Lower lobe of right lung (tissue), 2 donors: ENCODE measurements around the gene ST7L. TPM values are rescaled to one million over a fixed set of nuclear protein-coding genes. Genes with fewer than 3 reads are reported as not detected.

ENCODE experiments used
- ATAC-seq, 2 donors: fragments of 200-7000 bp; cut with Tn5 transposase; one replicate each; pipeline ENCODE4 v1.9.1; 2020 to 2022; ENCODE audit warnings: mild to moderate bottlenecking in 2 of 2, moderate library complexity in 2 of 2
- DNase-seq: peaks from one replicate; pipeline ENCODE4 v3.0.0-alpha.2; 2020
- H3K27ac ChIP-seq: fragments of 200-600 bp; one replicate; pipeline ENCODE4 v1.8.0; 2022
- H3K27me3 ChIP-seq: fragments of 200-600 bp; one replicate; pipeline ENCODE4 v1.8.0; 2022; ENCODE audit warnings: low read depth
- H3K36me3 ChIP-seq: fragments of 200-600 bp; one replicate; pipeline ENCODE4 v1.8.0; 2022; ENCODE audit warnings: mild to moderate bottlenecking
- H3K4me1 ChIP-seq: fragments of 200-600 bp; one replicate; pipeline ENCODE4 v1.8.0; 2022
- H3K4me3 ChIP-seq: fragments of 200-600 bp; one replicate; pipeline ENCODE4 v1.8.0; 2022; ENCODE audit warnings: mild to moderate bottlenecking
- H3K9me3 ChIP-seq: fragments of 200-600 bp; one replicate; pipeline ENCODE4 v1.8.0; 2022
- intact Hi-C: fragments of 100-400 bp; cut with DNase I; formaldehyde crosslinking; loops from one replicate; pipeline ENCODE4 v1.11.0; 2022
- total RNA-seq: library from RNA; stranded (reverse); fragmentation: NEBNext Ultra II Directional; extraction: Animal tissue kit (Norgen Biotek cat#: 25700); gene quantifications from one replicate; pipeline ENCODE4 v1.2.1, GENCODE V29; 2021
- TF ChIP-seq, protein P1 (sequence below): fragments of 200-600 bp; IDR thresholded peaks from one replicate; pipeline ENCODE4 v1.8.0; 2022; ENCODE audit warnings: antibody characterized with exemption, mild to moderate bottlenecking
- donor health status: DM: no; HTN: yes; CAD: no; lungs with severe emphysema.

Gene ST7L
- total RNA-seq, 1 donor from 2014 or later, result 18.8 TPM

DNA sequence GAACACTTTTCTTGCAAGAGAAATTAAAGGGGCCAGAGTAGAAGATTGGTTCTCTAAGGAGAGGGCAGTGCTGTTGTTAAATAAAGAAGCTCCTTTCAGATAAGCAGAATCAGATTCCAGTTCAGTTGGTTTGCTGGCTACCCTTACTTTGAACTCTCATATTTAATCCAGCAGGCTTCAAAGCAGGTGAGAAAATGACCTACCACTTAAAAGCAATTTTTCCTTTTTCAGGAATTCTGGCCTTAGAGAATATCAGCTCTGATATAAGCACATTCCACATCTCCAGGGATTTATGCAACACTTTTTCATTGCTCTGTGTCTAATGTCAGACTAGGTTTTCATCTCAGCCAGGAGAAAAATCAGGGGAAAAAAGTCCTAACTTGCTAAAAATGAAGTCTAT lies 81.5 kb downstream of the ST7L start:
- Histone ChIP-seq H3K27me3 (no peaks in the 10 kb centered on the region), H3K4me3 (no peak overlapping the region), H3K36me3 (peaks cover 44% of the 10 kb centered on the region), H3K9me3 (no peaks in the 10 kb centered on the region), H3K27ac (no peak overlapping the region), H3K4me1 (no peaks in the 10 kb centered on the region)
- intact Hi-C loops, result no loop called here
- no peak for ATAC-seq
- TF ChIP-seq, protein P1, sequence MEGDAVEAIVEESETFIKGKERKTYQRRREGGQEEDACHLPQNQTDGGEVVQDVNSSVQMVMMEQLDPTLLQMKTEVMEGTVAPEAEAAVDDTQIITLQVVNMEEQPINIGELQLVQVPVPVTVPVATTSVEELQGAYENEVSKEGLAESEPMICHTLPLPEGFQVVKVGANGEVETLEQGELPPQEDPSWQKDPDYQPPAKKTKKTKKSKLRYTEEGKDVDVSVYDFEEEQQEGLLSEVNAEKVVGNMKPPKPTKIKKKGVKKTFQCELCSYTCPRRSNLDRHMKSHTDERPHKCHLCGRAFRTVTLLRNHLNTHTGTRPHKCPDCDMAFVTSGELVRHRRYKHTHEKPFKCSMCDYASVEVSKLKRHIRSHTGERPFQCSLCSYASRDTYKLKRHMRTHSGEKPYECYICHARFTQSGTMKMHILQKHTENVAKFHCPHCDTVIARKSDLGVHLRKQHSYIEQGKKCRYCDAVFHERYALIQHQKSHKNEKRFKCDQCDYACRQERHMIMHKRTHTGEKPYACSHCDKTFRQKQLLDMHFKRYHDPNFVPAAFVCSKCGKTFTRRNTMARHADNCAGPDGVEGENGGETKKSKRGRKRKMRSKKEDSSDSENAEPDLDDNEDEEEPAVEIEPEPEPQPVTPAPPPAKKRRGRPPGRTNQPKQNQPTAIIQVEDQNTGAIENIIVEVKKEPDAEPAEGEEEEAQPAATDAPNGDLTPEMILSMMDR, result no peak
- no peak for DNase-seq

DNA sequence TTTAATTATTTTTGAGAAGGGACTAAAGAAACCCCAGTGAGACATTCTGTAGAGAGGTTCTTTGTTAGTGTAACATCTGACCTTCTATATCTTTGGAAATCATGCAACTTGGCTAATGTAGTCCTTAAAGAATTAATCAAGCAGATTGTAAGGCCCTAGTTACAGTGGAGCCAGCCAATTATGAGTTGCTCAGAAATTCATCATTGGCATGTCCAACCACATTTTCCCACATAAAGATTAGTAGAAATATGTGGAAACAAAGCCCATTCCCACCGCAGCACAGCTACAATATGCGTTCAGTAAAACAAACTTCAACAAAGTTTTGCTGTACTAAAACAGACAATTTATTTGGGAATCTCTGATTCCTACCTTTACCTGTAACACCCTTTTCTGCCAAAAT lies 82.4 kb downstream of the ST7L start:
- no peak overlapping the region for H3K4me3 ChIP-seq
- ATAC-seq (no peak), DNase-seq (no peak)
- H3K4me1 ChIP-seq, result no peaks in the 10 kb centered on the region
- H3K36me3 ChIP-seq, result peaks cover 44% of the 10 kb centered on the region
- TF ChIP-seq, protein P1, result no peak
- H3K27me3 ChIP-seq, result no peaks in the 10 kb centered on the region
- H3K9me3 ChIP-seq, result no peaks in the 10 kb centered on the region
- H3K27ac ChIP-seq, result no peak overlapping the region
- intact Hi-C loops, result no loop called here

DNA sequence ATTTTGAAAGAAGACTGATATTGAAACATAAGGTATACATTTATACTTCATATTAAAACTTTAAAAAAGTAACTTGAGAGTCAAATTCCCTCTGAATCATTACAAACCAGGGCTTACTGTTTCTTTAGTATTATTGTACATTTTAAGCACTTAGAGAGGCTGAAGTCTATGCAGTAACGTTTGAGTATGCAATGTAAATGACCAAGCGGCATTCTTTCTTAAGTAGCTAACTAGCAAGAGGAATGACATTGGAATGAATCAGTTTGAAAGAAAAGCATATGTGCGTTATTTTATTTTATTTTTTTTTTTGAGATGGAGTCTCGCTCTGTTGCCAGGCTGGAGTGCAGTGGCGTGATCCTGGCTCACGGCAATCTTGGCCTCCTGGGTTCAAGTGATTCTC lies 85.9 kb downstream of the ST7L start:
- no peaks in the 10 kb centered on the region for H3K4me1 ChIP-seq
- peaks cover 18% of the 10 kb centered on the region for H3K36me3 ChIP-seq
- intact Hi-C loops, result no loop called here
- ATAC-seq (no peak), DNase-seq (no peak)
- TF ChIP-seq, protein P1, result no peak
- no peak overlapping the region for H3K27ac ChIP-seq
- no peaks in the 10 kb centered on the region for H3K9me3 ChIP-seq
- H3K27me3 ChIP-seq, result no peaks in the 10 kb centered on the region
- no peak overlapping the region for H3K4me3 ChIP-seq

DNA sequence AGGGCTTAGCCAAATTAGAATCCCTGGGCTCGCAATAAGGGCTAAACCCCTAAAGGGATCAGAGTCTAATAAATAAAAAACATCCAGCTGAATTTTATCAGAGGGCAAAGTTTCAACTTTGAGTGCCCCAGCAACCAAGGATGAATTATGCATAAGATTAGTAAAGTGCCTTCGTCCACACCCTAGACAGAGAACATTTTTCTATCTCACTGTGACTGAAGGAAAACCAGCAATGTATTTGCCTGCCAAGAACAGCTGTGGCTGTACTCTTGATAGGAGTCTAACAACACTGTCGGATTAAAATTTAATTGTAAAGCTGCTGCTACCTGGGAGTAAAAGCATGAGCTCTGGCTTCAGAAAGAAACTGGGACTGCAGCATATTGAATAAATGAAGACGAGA lies 86.9 kb downstream of the ST7L start:
- Histone ChIP-seq H3K27me3 (no peaks in the 10 kb centered on the region), H3K27ac (no peak overlapping the region), H3K9me3 (no peaks in the 10 kb centered on the region), H3K4me1 (no peaks in the 10 kb centered on the region), H3K36me3 (peaks cover 22% of the 10 kb centered on the region), H3K4me3 (no peak overlapping the region)
- intact Hi-C loops, result no loop called here
- DNase-seq (no peak), ATAC-seq (no peak)
- TF ChIP-seq, protein P1, result no peak

DNA sequence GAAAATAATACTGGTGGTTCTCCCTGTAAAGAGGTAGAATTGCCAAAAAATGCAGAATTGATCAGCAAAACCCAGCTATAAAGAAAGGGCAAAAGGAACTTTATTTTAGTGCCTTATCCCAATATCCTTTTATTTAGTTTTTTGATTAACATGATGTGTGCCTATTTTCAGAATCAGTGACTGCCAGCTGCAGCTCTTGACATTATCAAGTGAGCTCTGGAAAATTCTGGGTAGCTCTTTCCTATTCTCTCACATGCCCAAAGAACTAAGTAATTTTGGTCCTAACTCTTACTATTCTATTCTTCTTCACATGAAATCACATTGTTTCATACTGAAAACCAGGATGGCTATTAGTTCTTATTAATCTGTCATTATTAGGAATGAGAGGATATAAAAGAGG lies 88.1 kb downstream of the ST7L start:
- no peak for DNase-seq
- H3K36me3 ChIP-seq, result peaks cover 33% of the 10 kb centered on the region
- intact Hi-C loops, result no loop called here
- TF ChIP-seq, protein P1, result no peak
- no peaks in the 10 kb centered on the region for H3K4me1 ChIP-seq
- H3K27me3 ChIP-seq, result no peaks in the 10 kb centered on the region
- no peak overlapping the region for H3K27ac ChIP-seq
- no peak overlapping the region for H3K4me3 ChIP-seq
- H3K9me3 ChIP-seq, result no peaks in the 10 kb centered on the region
- no peak for ATAC-seq

DNA sequence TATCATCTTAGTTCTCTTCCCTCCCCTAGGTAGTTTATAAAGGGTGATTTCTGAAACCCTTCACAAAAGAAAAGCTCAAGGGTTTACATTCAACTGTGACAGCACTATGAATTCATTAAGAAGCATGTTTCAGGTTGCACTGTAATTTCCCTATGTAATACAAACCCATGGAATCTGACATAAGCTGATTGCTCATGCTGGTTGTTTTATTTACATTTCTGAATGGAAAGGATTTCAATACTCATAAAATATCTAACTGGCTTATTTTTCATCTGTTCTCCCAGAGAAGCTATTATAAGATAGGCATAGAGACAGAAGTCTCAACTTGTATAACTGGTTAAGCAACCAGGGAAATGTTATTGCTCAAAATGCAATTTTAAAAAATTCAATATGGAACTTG lies 89.6 kb downstream of the ST7L start:
- TF ChIP-seq, protein P1, result no peak
- intact Hi-C loops, result no loop called here
- Histone ChIP-seq H3K27me3 (no peaks in the 10 kb centered on the region), H3K36me3 (peaks cover 44% of the 10 kb centered on the region), H3K9me3 (no peaks in the 10 kb centered on the region), H3K27ac (no peak overlapping the region), H3K4me3 (no peak overlapping the region), H3K4me1 (no peaks in the 10 kb centered on the region)
- DNase-seq, result no peak
- ATAC-seq, result no peak
